Right atrium auricular region (tissue), 2 donors: ENCODE data around the gene ANP32E. TPM values are rescaled to one million over a fixed set of nuclear protein-coding genes. Genes with fewer than 3 reads are reported as not detected.
"Not testable (repeated sequence)": the region's sequence is repeated elsewhere in the genome, so short reads cannot be mapped to it uniquely, and the experiment has no call there.

ENCODE experiments used
- DNase-seq: peaks from one replicate; pipeline ENCODE4 v3.0.0-alpha.2; 2019; ENCODE audit warnings: low spot score
- H3K27ac ChIP-seq, 2 donors: fragments of 200-600 bp; sonication (generic); 1 replicate in 1 of 2; 2 replicates in 1 of 2; pipeline ENCODE4 v1.5.1; 2016 to 2019
- H3K27me3 ChIP-seq, 2 donors: fragments of 200-600 bp; sonication (generic); one replicate each; pipeline versions ENCODE4 v1.5.1 to v1.6.0; 2017 to 2019
- H3K36me3 ChIP-seq: fragments of 200-600 bp; sonication (generic); one replicate; pipeline ENCODE4 v1.5.1; 2016
- H3K4me1 ChIP-seq, 2 donors: fragments of 200-600 bp; sonication (generic); one replicate each; pipeline versions ENCODE4 v1.5.1 to v1.6.0; 2017 to 2019
- H3K4me3 ChIP-seq, 2 donors: fragments of 200-600 bp; sonication (generic); 1 replicate in 1 of 2; 2 replicates in 1 of 2; pipeline ENCODE4 v1.5.1; 2017 to 2019; ENCODE audit warnings: mild to moderate bottlenecking in 1 of 2, moderate library complexity in 1 of 2
- H3K9me3 ChIP-seq, 2 donors: fragments of 200-600 bp; sonication (generic); one replicate each; pipeline ENCODE4 v1.5.1; 2019
- CTCF ChIP-seq, 2 donors: fragments of 200-600 bp; sonication (generic); IDR thresholded peaks; one replicate each; pipeline ENCODE4 v1.5.1; 2019; ENCODE audit warnings: antibody characterized with exemption in 2 of 2
- total RNA-seq, 2 donors: library from RNA; depleted of rRNA; stranded (reverse); fragments of >200 nt; gene quantifications; one replicate each; pipeline ENCODE4 v1.1.0, GENCODE V29; 2016

ANP32E gene
- total RNA-seq, 2 donors from 2014 or later = 19.0 to 24.5 TPM

DNA sequence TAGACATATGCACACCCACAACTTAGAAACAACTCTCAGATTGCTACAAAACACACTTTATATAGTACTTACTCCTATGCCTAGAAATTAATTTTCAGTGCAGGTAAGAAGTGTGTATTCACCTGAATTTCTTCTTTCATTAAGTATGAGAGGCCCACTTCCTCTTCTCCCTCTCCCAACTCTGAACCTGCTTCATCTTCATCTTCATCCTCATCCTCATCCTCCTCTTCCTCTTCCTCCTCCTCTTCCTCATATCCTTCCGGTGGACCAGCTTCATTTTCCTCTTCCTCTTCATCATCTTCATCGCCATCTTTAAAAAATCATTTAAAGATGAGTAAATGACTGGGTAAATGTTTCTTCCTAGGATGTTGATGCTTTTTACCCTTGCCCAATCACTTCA lies 9.4 kb downstream of the ANP32E start:
- Histone ChIP-seq H3K27me3 (no peaks in the 10 kb centered on the region), H3K4me3 (no peak overlapping the region), H3K27ac (no peak overlapping the region), H3K36me3 (peaks cover 77% of the 10 kb centered on the region), H3K4me1 (no peaks in the 10 kb centered on the region), H3K9me3 (no peaks in the 10 kb centered on the region)
- TF ChIP-seq CTCF (IDR thresholded peaks at IDR 0.05) = no peak
- no peak for DNase-seq

DNA sequence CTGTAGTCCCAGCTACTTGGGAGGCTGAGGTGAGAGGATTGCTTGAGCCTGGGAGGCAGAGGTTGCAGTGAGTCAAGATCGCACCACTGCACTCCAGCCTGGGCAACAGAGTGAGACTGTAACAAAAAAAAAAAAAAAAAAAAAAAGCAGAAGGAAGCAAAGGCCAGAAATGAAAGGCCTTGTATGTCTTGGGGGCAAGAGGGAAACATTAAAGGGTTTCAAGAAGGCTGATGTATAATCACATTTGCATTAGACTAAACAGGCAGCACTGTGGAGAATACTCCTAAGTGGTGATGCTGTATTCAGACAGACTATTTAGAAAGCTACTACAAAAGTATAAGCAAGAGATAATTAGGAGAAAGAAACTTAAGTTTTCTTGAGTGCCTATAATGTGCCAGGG lies 10.4 kb downstream of the ANP32E start:
- Histone ChIP-seq H3K27me3 (no peaks in the 10 kb centered on the region), H3K27ac (no peak overlapping the region), H3K36me3 (peaks cover 77% of the 10 kb centered on the region), H3K9me3 (no peaks in the 10 kb centered on the region), H3K4me1 (no peaks in the 10 kb centered on the region), H3K4me3 (no peak overlapping the region)
- DNase-seq = no peak
- no peak for TF ChIP-seq CTCF (IDR thresholded peaks at IDR 0.05)

DNA sequence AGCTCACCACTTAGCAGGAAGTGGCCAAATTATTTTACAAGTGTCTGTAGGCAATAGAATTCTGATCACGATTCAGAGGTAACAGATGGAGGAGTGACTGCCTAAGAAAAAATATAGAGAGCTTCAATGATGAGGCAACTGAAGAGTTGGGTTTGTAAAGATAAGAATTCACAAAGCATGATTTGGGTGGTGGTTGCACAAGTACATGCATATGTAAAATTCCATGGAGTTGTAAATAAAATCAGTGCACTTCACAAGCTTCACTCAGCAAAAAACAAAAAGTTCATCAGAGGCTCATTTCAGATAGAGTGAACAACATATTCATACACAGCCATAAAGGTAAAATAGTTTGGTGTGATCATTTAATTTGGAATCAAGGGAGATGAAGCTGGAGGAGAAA lies 10.9 kb downstream of the ANP32E start:
- Histone ChIP-seq H3K9me3 (no peaks in the 10 kb centered on the region), H3K4me3 (no peak overlapping the region), H3K27me3 (no peaks in the 10 kb centered on the region), H3K4me1 (no peaks in the 10 kb centered on the region), H3K36me3 (peaks cover 77% of the 10 kb centered on the region), H3K27ac (no peak overlapping the region)
- TF ChIP-seq CTCF (IDR thresholded peaks at IDR 0.05) = no peak
- no peak for DNase-seq

- H3K27me3 ChIP-seq = no peaks in the 10 kb centered on the region
- no peaks in the 10 kb centered on the region for H3K4me1 ChIP-seq
- H3K9me3 ChIP-seq = no peaks in the 10 kb centered on the region
- no peak for DNase-seq
- TF ChIP-seq CTCF (IDR thresholded peaks at IDR 0.05) = peak in 1 of 2 donors; percentile 57
- H3K36me3 ChIP-seq = peaks cover 51% of the 10 kb centered on the region
- H3K27ac ChIP-seq = no peak overlapping the region
- no peak overlapping the region for H3K4me3 ChIP-seq
These were observed 14.4 kb downstream of the ANP32E start for GRCh38 chr1:150221552-150221951.

DNA sequence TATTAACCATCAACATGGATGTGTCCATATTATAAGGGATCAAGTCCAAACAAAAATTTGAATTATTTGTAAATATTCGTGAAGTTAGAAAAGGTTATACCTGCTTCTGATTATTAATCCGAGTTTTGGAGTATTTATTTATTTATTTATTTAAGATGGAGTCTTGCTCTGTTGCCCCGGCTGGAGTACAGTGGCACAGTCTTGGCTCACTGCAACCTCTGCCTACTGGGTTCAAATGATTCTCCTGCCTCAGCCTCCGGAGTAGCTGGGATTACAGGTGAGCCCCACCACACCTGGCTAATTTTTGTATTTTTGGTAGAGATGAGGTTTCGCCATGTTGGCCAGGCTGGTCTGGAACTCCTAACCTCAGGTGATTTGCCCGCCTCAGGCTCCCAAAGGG lies 20.1 kb downstream of the ANP32E start:
- not testable (repeated sequence) for DNase-seq, H3K36me3 ChIP-seq, H3K4me1 ChIP-seq, H3K27ac ChIP-seq, H3K9me3 ChIP-seq, H3K27me3 ChIP-seq, H3K4me3 ChIP-seq

- not testable (repeated sequence) for DNase-seq, H3K27me3 ChIP-seq, H3K9me3 ChIP-seq, H3K36me3 ChIP-seq, H3K4me1 ChIP-seq
- H3K4me3 ChIP-seq = peak overlapping the region; percentile 34 to 46
- H3K27ac ChIP-seq = peak overlapping the region; percentile 78 to 89
These were observed 21.7 kb downstream of the ANP32E start for GRCh38 chr1:150214099-150214756.
